Hematopoietic multipotent progenitor cell treated with erythropoietin and hydrocortisone succinate and interleukin-3 and kit ligand, for 4 days (in vitro differentiated cells): ENCODE measurements around the gene TMEM88.

Experiments used
- DNase-seq: peaks from one replicate; pipeline ENCODE4 v3.0.0-alpha.2; 2015

TMEM88 gene

GRCh38 chr17:7844292-7845154 lies 10.3 kb upstream of the TMEM88 start:
- peak; percentile 97 for DNase-seq

- DNase-seq: no peak
Observed at GRCh38 chr17:7845359-7846062, 9.4 kb upstream of the TMEM88 start.

- no peak for DNase-seq
Observed at GRCh38 chr17:7846063-7846735, 8.7 kb upstream of the TMEM88 start.

- no peak for DNase-seq
Observed at GRCh38 chr17:7846765-7847661, 7.9 kb upstream of the TMEM88 start.

GRCh38 chr17:7848131-7848579 lies 6.7 kb upstream of the TMEM88 start:
- no peak for DNase-seq

- no peak for DNase-seq
Observed at GRCh38 chr17:7848739-7849129, 6.1 kb upstream of the TMEM88 start.

- DNase-seq: no peak
Observed at GRCh38 chr17:7849130-7849750, 5.6 kb upstream of the TMEM88 start.

GRCh38 chr17:7849751-7850504 lies 4.9 kb upstream of the TMEM88 start:
- DNase-seq: no peak

GRCh38 chr17:7850701-7851437 lies 4.0 kb upstream of the TMEM88 start:
- no peak for DNase-seq

GRCh38 chr17:7851438-7852261 lies 3.2 kb upstream of the TMEM88 start:
- DNase-seq: peak; percentile 96

- no peak for DNase-seq
Observed at GRCh38 chr17:7852262-7852670, 2.6 kb upstream of the TMEM88 start.

- DNase-seq: no peak
Observed at GRCh38 chr17:7852919-7853690, 1.8 kb upstream of the TMEM88 start.

- no peak for DNase-seq
Observed at GRCh38 chr17:7853691-7854038, 1.2 kb upstream of the TMEM88 start.

- DNase-seq: no peak
Observed at GRCh38 chr17:7854078-7854777, 638 bp upstream of the TMEM88 start.

GRCh38 chr17:7855660-7856010 lies 769 bp downstream of the TMEM88 start:
- no peak for DNase-seq

- DNase-seq: peak; percentile 98
Observed at GRCh38 chr17:7856011-7856810, 1.3 kb downstream of the TMEM88 start.
